ENCODE measurements around the gene KIF20A.

KIF20A gene

DNA sequence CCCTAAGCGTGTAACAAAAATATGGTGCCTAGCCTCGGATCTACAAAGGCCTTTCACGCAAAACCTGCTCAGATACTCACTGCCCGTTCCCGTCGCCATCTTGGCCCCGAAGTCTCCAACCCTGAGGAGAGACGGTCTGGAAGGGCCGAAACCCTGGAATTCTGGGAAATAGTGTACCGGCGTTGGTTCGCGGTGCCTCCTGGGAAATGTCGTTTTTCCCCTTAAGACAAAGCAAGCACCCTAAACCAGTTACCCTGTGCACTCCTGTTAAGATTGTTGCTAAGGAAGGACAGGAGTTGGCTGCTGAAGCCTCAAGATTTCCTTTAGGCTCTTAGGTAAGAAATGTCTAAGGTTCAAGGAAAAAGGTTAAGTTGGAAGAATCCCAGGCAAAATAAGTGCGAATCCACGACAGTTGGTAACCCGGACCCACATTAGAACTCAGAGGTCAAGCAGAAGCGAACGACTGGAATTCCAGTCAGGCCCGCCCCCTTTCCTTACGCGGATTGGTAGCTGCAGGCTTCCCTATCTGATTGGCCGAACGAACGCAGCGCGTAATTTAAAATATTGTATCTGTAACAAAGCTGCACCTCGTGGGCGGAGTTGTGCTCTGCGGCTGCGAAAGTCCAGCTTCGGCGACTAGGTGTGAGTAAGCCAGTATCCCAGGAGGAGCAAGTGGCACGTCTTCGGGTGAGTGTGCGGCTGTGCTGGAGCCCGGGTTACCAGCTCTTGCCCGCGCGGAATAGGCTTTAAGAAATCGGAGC lies at the start of gene KIF20A, which contains the start of gene BRD8:
TSS of gene KIF20A (plus strand) at position 597 of the 761 bp plus-strand sequence. CDS start 569 bp downstream, outside the sequence.
TSS of gene BRD8 (minus strand) at position 115 of the 761 bp plus-strand sequence. CDS start at position 99, 16 bp downstream.
- peak within 1 kb of the TSS; percentile 87 for H3K4me3 ChIP-seq (ENCODE audit: low read depth, low read length)
- TF ChIP-seq, protein P1, sequence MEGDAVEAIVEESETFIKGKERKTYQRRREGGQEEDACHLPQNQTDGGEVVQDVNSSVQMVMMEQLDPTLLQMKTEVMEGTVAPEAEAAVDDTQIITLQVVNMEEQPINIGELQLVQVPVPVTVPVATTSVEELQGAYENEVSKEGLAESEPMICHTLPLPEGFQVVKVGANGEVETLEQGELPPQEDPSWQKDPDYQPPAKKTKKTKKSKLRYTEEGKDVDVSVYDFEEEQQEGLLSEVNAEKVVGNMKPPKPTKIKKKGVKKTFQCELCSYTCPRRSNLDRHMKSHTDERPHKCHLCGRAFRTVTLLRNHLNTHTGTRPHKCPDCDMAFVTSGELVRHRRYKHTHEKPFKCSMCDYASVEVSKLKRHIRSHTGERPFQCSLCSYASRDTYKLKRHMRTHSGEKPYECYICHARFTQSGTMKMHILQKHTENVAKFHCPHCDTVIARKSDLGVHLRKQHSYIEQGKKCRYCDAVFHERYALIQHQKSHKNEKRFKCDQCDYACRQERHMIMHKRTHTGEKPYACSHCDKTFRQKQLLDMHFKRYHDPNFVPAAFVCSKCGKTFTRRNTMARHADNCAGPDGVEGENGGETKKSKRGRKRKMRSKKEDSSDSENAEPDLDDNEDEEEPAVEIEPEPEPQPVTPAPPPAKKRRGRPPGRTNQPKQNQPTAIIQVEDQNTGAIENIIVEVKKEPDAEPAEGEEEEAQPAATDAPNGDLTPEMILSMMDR (IDR thresholded peaks at IDR 0.05; ENCODE audit: low read depth, low read length): no peak

DNA sequence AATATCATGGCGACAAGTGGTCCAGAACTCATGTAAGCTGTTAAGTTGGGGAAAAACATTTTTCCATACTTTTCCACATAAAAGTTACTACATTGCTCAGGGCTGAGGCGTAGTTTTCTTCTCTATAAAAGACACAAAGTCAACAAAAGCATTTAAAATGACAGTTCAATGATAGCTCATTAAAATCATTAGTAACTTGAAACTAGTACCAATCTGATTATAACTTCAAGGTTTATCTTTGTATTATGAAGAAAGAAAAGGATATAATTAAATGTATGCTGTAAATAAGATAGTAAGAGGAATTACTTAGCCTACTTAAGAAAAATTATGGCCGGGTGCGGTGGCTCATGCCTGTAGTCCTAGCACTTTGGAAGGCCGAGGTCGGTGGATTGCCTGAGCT lies 49.6 kb upstream of the KIF20A start:
- TF ChIP-seq, protein P1 (IDR thresholded peaks at IDR 0.05; ENCODE audit: low read depth, low read length): no peak
- H3K4me3 ChIP-seq (ENCODE audit: low read depth, low read length): no peak overlapping the region

- TF ChIP-seq, protein P1 (IDR thresholded peaks at IDR 0.05; ENCODE audit: low read depth, low read length): no peak
- no peak overlapping the region for H3K4me3 ChIP-seq (ENCODE audit: low read depth, low read length)
These were observed 46.4 kb upstream of the KIF20A start for GRCh38 chr5:138132543-138132942.

- H3K4me3 ChIP-seq (ENCODE audit: low read depth, low read length): 0 out of 2 replicates have a peak within 1 kb of the TSS, but pooled peaks have one; percentile 34
These were observed 39.7 kb upstream of the KIF20A start, which contains the start of gene NME5 for GRCh38 chr5:138138949-138139780. Gene NME5, minus strand, starts transcription at chr5:138139428. Its CDS starts 648 bp downstream, at chr5:138138780.

GRCh38 chr5:138139781-138140090 lies 39.2 kb upstream of the KIF20A start:
- TF ChIP-seq, protein P1 (IDR thresholded peaks at IDR 0.05; ENCODE audit: low read depth, low read length): no peak

More at GRCh38 chr5:138138949-138139780, 39.7 kb upstream of the KIF20A start, which contains the start of gene NME5:
- TF ChIP-seq, protein P1 (IDR thresholded peaks at IDR 0.05; ENCODE audit: low read depth, low read length): no peak

GRCh38 chr5:138140268-138140667 lies 38.6 kb upstream of the KIF20A start:
- no peak overlapping the region for H3K4me3 ChIP-seq (ENCODE audit: low read depth, low read length)
- TF ChIP-seq, protein P1 (IDR thresholded peaks at IDR 0.05; ENCODE audit: low read depth, low read length): no peak

More at GRCh38 chr5:138139781-138140090, 39.2 kb upstream of the KIF20A start:
- no peak overlapping the region for H3K4me3 ChIP-seq (ENCODE audit: low read depth, low read length)
